A549 treated with AZD2906 at 1 μM for 4 hours (cell line): ENCODE results near the gene DMRTA2. TPM values are rescaled to one million over a fixed set of nuclear protein-coding genes. Genes with fewer than 3 reads are reported as not detected.

ENCODE experiments used
- total RNA-seq: library from RNA; stranded (reverse); fragments of 200-300 nt; extraction: Qiagen RNA extraction; gene quantifications from 5 replicates; pipeline ENCODE4 v1.2.3, GENCODE V29; 2022

DMRTA2 gene
- 0.09 to 0.13 TPM (median 0.10 TPM) in 5 replicates for total RNA-seq

GRCh38 chr1:50422946-50423669 is at the start of gene DMRTA2:
Gene DMRTA2 (minus strand): TSS chr1:50423443. CDS start chr1:50421536, 1,907 bp downstream.

